Neutrophil (primary cell): ENCODE data around the gene LCK.

Experiments used
- H3K27ac ChIP-seq: fragments of 200-600 bp; sonication (generic); 2 replicates; pipeline ENCODE4 v1.5.1; 2016; ENCODE audit warnings: mild to moderate bottlenecking, moderate library complexity
- H3K27me3 ChIP-seq: fragments of 200-600 bp; sonication (generic); 2 replicates; pipeline ENCODE4 v1.6.0; 2016; ENCODE audit warnings: mild to moderate bottlenecking
- H3K36me3 ChIP-seq: fragments of 200-600 bp; sonication (generic); 2 replicates; pipeline ENCODE4 v1.5.1; 2017
- H3K4me1 ChIP-seq, 2 experiments: fragments of 200-600 bp in 1 of 2; sonication (generic) in 1 of 2; 1 replicate in 1 of 2; 2 replicates in 1 of 2; pipeline versions ENCODE4 v1.5.1 to v1.6.1; 2013 to 2016; ENCODE audit warnings: low read depth in 1 of 2, low read length in 1 of 2, mild to moderate bottlenecking in 1 of 2, moderate library complexity in 1 of 2; ENCODE audit not compliant: control insufficient read depth in 1 of 2, insufficient read depth in 1 of 2
- H3K4me3 ChIP-seq, 2 experiments: fragments of 200-600 bp in 1 of 2; sonication (generic) in 1 of 2; 1 replicate in 1 of 2; 2 replicates in 1 of 2; pipeline ENCODE4 v1.5.1; 2013 to 2016; ENCODE audit warnings: low read depth in 1 of 2, low read length in 1 of 2, mild to moderate bottlenecking in 1 of 2, moderate library complexity in 1 of 2
- H3K9me3 ChIP-seq: fragments of 200-600 bp; sonication (generic); 2 replicates; pipeline ENCODE4 v1.5.1; 2016
- CTCF ChIP-seq: fragments of 200-600 bp; sonication (generic); IDR thresholded peaks from 2 replicates; pipeline ENCODE4 v1.5.1; 2016; ENCODE audit warnings: antibody characterized with exemption

Gene LCK

DNA sequence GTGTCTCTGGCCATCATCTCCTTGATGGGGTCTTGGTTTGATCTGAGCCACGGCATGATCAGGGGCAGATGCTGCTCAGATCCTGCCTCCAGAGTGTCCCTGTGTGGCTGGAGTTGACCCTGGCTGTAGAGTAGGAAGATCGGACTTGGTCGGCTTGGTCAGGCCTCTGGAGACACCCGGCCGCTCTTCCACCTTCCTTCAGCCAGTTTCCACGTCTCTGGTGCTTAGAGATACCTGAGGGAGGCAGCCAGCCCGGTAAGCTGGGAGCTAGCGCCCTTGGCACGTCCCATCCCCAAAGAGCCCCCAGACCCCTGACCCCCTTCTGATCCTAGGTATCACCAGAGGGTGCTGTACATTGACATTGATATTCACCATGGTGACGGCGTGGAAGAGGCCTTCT, 76.1 kb downstream of the LCK start:
- no peaks in the 10 kb centered on the region for H3K27me3 ChIP-seq
- TF ChIP-seq CTCF = no peak
- H3K27ac ChIP-seq = no peak overlapping the region
- no peaks in the 10 kb centered on the region for H3K9me3 ChIP-seq
- H3K36me3 ChIP-seq = peaks cover 100% of the 10 kb centered on the region
- no peak overlapping the region for H3K4me3 ChIP-seq
- H3K4me1 ChIP-seq = no peaks in the 10 kb centered on the region

GRCh38 chr1:32329931-32330466, 78.9 kb downstream of the LCK start:
- Histone ChIP-seq H3K4me3 (no peak overlapping the region), H3K27ac (no peak overlapping the region), H3K36me3 (peaks cover 83% of the 10 kb centered on the region), H3K27me3 (peaks cover 12% of the 10 kb centered on the region), H3K9me3 (no peaks in the 10 kb centered on the region), H3K4me1 (peaks cover 6 to 8% of the 10 kb centered on the region in 2 experiments)
- no peak for TF ChIP-seq CTCF

GRCh38 chr1:32330558-32331151, 79.6 kb downstream of the LCK start:
- Histone ChIP-seq H3K27me3 (peaks cover 16% of the 10 kb centered on the region), H3K9me3 (no peaks in the 10 kb centered on the region), H3K27ac (no peak overlapping the region), H3K36me3 (peaks cover 76% of the 10 kb centered on the region), H3K4me1 (peaks cover 8 to 9% of the 10 kb centered on the region in 2 experiments), H3K4me3 (no peak overlapping the region)
- TF ChIP-seq CTCF = no peak

DNA sequence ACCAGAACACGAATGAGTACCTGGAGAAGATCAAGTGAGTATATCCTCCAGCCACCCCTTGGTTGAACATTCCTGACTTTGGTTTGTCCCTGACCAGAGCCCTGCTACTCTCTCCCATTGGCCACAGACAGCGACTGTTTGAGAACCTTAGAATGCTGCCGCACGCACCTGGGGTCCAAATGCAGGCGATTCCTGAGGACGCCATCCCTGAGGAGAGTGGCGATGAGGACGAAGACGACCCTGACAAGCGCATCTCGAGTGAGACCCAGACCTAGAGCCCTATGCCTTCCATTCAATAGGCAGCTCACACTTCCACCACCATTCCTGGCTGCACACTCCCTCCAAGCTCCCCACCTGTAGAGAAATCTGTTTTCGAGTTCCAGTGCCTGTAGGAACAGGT, 80.5 kb downstream of the LCK start:
- no peaks in the 10 kb centered on the region for H3K9me3 ChIP-seq
- H3K4me3 ChIP-seq = no peak overlapping the region
- peaks cover 68% of the 10 kb centered on the region for H3K36me3 ChIP-seq
- H3K27me3 ChIP-seq = peaks cover 16% of the 10 kb centered on the region
- no peak overlapping the region for H3K27ac ChIP-seq
- TF ChIP-seq CTCF = no peak
- H3K4me1 ChIP-seq = peaks cover 12 to 13% of the 10 kb centered on the region in 2 experiments

- H3K36me3 ChIP-seq = peaks cover 58% of the 10 kb centered on the region
- peaks cover 21 to 23% of the 10 kb centered on the region in 2 experiments for H3K4me1 ChIP-seq
- H3K9me3 ChIP-seq = no peaks in the 10 kb centered on the region
- no peak overlapping the region for H3K27ac ChIP-seq
- TF ChIP-seq CTCF = no peak
- peaks cover 16% of the 10 kb centered on the region for H3K27me3 ChIP-seq
- H3K4me3 ChIP-seq = no peak overlapping the region
Measured at GRCh38 chr1:32332290-32333079, 81.4 kb downstream of the LCK start.
